ENCODE measurements around the gene KLK3.

DNA sequence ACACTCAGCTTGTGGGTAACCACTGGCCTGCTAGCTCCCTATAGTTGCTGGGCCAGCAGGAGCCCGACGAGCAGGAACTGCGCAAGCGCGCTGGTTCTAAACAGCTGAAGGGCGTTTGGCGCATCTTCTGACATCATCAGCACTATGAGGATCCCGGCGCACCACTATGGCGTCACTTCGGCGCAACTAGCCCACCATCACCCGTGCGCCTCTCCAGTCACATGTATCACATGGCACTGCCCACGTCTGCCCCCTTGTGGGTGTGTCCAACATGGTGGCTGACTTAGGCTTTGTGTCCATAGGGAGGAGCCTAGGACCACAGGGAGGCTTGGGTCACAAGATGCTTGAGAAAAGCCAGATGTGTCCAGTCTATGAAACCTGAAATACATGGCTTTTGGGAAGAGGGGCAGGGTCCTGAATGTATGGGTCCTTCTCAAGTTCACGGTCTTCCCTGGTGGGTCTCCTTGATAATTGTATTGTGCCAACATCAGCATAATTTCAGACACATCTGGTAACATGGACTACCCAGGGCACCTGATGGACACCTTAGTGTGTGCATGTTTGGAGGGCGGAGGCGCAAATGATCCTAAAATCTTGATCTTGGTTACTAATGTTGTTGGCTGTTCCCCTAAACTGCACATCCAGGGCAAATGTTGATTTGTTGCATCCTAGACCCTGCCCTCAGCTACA lies 38.5 kb downstream of the KLK3 start:
- TF ChIP-seq EZH2phosphoT487 (IDR thresholded peaks at IDR 0.05; ENCODE audit: borderline replicate concordance, low read length), result no peak
- TF ChIP-seq, protein P1, sequence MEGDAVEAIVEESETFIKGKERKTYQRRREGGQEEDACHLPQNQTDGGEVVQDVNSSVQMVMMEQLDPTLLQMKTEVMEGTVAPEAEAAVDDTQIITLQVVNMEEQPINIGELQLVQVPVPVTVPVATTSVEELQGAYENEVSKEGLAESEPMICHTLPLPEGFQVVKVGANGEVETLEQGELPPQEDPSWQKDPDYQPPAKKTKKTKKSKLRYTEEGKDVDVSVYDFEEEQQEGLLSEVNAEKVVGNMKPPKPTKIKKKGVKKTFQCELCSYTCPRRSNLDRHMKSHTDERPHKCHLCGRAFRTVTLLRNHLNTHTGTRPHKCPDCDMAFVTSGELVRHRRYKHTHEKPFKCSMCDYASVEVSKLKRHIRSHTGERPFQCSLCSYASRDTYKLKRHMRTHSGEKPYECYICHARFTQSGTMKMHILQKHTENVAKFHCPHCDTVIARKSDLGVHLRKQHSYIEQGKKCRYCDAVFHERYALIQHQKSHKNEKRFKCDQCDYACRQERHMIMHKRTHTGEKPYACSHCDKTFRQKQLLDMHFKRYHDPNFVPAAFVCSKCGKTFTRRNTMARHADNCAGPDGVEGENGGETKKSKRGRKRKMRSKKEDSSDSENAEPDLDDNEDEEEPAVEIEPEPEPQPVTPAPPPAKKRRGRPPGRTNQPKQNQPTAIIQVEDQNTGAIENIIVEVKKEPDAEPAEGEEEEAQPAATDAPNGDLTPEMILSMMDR (conservative IDR thresholded peaks at IDR 0.05; ENCODE audit: low read depth, low read length), result peak; percentile 37; the same call in 1 of the 2 replicates
